ENCODE measurements around the gene YIPF6. TPM values are rescaled to one million over a fixed set of nuclear protein-coding genes. Genes with fewer than 3 reads are reported as not detected.
A peak's percentile ranks its signal among the peaks of the same experiment; 100 is the strongest.

The YIPF6 gene, protein sequence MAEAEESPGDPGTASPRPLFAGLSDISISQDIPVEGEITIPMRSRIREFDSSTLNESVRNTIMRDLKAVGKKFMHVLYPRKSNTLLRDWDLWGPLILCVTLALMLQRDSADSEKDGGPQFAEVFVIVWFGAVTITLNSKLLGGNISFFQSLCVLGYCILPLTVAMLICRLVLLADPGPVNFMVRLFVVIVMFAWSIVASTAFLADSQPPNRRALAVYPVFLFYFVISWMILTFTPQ
- 61.3 TPM for total RNA-seq (2021; ENCODE audit: unreplicated experiment)
- 34.7 TPM for polyA plus RNA-seq (2012; ENCODE audit: insufficient read length)
- Bru-seq, nascent RNA: percentile 89 among the genes with signal in this experiment
- percentile 94 among the genes with signal in this experiment for BruChase-seq, experiment 1, labeled RNA remaining after a 2-hour chase
- BruChase-seq, experiment 2, labeled RNA remaining after a 6-hour chase: percentile 96 among the genes with signal in this experiment
- long read RNA-seq, full-length matches to known transcripts: 81 of 99 reads
- long read RNA-seq, partial matches to known transcripts: 3 of 99 reads
- long read RNA-seq, other reads (novel, unspliced or antisense): 15 of 99 reads

DNA sequence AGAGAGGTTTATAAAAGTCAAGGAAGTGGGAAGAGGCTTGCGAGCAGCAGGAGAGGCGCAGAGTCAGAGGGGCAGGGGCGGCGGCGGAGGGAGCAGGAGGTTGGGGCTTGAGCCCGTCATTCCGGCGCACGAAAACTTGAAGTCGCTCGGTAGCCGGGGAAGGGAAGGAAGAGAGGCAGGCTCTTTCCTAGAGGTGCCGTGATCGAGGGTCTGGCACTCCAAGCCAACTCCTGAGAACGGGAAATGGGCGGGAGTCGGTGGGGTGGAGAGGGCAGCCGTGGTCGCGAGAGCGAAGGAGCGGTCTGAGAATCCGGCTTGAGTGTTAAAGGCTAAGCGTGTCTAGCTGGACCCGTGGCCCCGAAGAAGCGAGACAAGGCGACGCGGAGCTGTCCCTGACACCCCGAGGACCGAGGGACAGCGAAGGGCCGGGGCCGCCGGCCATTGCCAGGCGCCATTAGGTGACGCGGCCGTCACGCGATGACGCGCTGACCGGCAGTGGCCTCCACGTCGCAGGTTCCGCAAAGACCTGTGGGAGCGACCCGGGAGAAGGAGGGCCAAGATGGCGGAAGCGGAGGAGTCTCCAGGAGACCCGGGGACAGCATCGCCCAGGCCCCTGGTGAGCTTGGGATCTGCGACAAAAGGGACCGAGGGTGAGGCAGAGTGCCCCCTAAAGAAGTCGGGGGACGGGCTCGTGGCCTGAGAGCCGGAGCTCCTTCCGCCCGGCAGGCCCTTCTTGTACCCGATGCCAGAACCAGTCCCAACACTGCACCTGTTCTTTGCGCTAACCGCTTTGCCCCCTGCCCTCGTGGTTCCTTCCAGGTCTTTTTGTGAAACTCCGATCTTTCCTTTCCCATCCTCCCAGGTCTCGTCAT, at the start of gene YIPF6:
TSS of gene YIPF6 (plus strand) at position 544 of the 872 bp plus-strand sequence. CDS start at position 560, 16 bp downstream.
- peak within 1 kb of the TSS; percentile 81 to 83 for H3K4me3 ChIP-seq (ENCODE audit: low read depth in 2 of 2, low read length in 2 of 2)
- peak; percentile 75; the same call in 1 of the 2 replicates for TF ChIP-seq SIN3A (IDR thresholded peaks at IDR 0.05; ENCODE audit: borderline replicate concordance, insufficient read depth, low read depth, low read length)
- TF ChIP-seq, protein P1, sequence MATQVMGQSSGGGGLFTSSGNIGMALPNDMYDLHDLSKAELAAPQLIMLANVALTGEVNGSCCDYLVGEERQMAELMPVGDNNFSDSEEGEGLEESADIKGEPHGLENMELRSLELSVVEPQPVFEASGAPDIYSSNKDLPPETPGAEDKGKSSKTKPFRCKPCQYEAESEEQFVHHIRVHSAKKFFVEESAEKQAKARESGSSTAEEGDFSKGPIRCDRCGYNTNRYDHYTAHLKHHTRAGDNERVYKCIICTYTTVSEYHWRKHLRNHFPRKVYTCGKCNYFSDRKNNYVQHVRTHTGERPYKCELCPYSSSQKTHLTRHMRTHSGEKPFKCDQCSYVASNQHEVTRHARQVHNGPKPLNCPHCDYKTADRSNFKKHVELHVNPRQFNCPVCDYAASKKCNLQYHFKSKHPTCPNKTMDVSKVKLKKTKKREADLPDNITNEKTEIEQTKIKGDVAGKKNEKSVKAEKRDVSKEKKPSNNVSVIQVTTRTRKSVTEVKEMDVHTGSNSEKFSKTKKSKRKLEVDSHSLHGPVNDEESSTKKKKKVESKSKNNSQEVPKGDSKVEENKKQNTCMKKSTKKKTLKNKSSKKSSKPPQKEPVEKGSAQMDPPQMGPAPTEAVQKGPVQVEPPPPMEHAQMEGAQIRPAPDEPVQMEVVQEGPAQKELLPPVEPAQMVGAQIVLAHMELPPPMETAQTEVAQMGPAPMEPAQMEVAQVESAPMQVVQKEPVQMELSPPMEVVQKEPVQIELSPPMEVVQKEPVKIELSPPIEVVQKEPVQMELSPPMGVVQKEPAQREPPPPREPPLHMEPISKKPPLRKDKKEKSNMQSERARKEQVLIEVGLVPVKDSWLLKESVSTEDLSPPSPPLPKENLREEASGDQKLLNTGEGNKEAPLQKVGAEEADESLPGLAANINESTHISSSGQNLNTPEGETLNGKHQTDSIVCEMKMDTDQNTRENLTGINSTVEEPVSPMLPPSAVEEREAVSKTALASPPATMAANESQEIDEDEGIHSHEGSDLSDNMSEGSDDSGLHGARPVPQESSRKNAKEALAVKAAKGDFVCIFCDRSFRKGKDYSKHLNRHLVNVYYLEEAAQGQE (IDR thresholded peaks at IDR 0.05; ENCODE audit: insufficient read depth in 1 of 2, low read depth in 2 of 2, low read length in 1 of 2): no peak
- peak; percentile 97 for TF ChIP-seq POLR2AphosphoS5 (IDR thresholded peaks at IDR 0.05; ENCODE audit: low read depth, low read length)
- H3K36me3 ChIP-seq (ENCODE audit: control insufficient read depth, insufficient read depth, low read length): peaks cover 2% of the 10 kb centered on the region
- H3K9me3 ChIP-seq (ENCODE audit: control insufficient read depth, insufficient read depth, low read depth, low read length): no peaks in the 10 kb centered on the region
- no TSS peak for BruUV-seq (replicated peaks)
- intact Hi-C loops (cut with micrococcal nuclease; ENCODE audit: unreplicated experiment) (no loop called here), in situ Hi-C loops (cut with HindIII; ENCODE audit: low pct_unique_long_range_greater_than_20kb, low sequenced_read_pairs) (no loop called here)
- H3K27me3 ChIP-seq (ENCODE audit: control insufficient read depth, insufficient read depth, low read length): no peaks in the 10 kb centered on the region
- no peak for DNase-seq (ENCODE audit: low read depth, low spot score)
- H3K27ac ChIP-seq (ENCODE audit: low read length): peak within 1 kb of the TSS; percentile 90
- CTCF ChIA-PET: interaction anchor here (0.7 kb wide), 2 partner anchors 10 to 302 kb away, joined by 3 read pairs; no protein-coding TSS in a partner anchor
- ATAC-seq: peak; percentile 98
- POLR2A ChIA-PET: interaction anchor here (0.6 to 0.7 kb wide), 2 partner anchors 220 to 300 kb away, joined by 3 to 4 read pairs; no protein-coding TSS in a partner anchor
- peaks cover 4% of the 10 kb centered on the region; the same call in 1 of the 2 replicates for H3K4me1 ChIP-seq (ENCODE audit: control insufficient read depth, insufficient read depth, low read length)

DNA sequence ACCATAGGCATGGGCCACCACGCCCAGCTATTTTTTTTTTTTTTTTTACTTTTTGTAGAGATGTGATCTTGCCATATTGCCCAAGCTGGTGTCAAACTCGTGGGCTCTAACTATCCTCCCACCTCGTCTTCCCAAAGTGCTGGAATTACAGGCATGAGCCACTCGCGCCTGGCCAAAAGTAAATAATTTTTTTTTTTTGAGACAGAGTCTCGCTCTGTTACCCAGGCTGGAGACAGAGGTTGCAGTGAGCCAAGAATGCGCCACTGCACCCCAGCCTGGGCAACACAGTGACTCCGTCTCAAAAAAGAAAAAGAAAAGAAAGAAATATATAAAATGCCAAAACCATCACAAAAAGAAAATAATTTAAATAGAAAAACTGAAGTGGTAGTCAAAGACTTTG, 47.1 kb upstream of the YIPF6 start:
- H3K36me3 ChIP-seq (ENCODE audit: control insufficient read depth, insufficient read depth, low read length): no peaks in the 10 kb centered on the region
- no peaks in the 10 kb centered on the region for H3K27me3 ChIP-seq (ENCODE audit: control insufficient read depth, insufficient read depth, low read length)
- no peak for ATAC-seq
- H3K4me1 ChIP-seq (ENCODE audit: control insufficient read depth, insufficient read depth, low read length): peaks cover 8% of the 10 kb centered on the region
- BruUV-seq (replicated peaks): no TSS peak
- H3K9me3 ChIP-seq (ENCODE audit: control insufficient read depth, insufficient read depth, low read depth, low read length): no peaks in the 10 kb centered on the region
- in situ Hi-C loops (cut with HindIII; ENCODE audit: low pct_unique_long_range_greater_than_20kb, low sequenced_read_pairs) (no loop called here), intact Hi-C loops (cut with micrococcal nuclease; ENCODE audit: unreplicated experiment) (no loop called here)
- DNase-seq (ENCODE audit: low read depth, low spot score): no peak
- H3K4me3 ChIP-seq (ENCODE audit: low read depth in 2 of 2, low read length in 2 of 2): no peak overlapping the region
- TF ChIP-seq, protein P2, sequence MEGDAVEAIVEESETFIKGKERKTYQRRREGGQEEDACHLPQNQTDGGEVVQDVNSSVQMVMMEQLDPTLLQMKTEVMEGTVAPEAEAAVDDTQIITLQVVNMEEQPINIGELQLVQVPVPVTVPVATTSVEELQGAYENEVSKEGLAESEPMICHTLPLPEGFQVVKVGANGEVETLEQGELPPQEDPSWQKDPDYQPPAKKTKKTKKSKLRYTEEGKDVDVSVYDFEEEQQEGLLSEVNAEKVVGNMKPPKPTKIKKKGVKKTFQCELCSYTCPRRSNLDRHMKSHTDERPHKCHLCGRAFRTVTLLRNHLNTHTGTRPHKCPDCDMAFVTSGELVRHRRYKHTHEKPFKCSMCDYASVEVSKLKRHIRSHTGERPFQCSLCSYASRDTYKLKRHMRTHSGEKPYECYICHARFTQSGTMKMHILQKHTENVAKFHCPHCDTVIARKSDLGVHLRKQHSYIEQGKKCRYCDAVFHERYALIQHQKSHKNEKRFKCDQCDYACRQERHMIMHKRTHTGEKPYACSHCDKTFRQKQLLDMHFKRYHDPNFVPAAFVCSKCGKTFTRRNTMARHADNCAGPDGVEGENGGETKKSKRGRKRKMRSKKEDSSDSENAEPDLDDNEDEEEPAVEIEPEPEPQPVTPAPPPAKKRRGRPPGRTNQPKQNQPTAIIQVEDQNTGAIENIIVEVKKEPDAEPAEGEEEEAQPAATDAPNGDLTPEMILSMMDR (IDR thresholded peaks at IDR 0.05): no peak
- TF ChIP-seq POLR2AphosphoS5 (IDR thresholded peaks at IDR 0.05; ENCODE audit: low read depth, low read length) (no peak), TCF7L2 (IDR thresholded peaks at IDR 0.05; ENCODE audit: low read depth, low read length) (no peak), SIN3A (IDR thresholded peaks at IDR 0.05; ENCODE audit: borderline replicate concordance, insufficient read depth, low read depth, low read length) (no peak)
- TF ChIP-seq, protein P1 (IDR thresholded peaks at IDR 0.05; ENCODE audit: insufficient read depth in 1 of 2, low read depth in 2 of 2, low read length in 1 of 2): no peak
- no peak overlapping the region for H3K27ac ChIP-seq (ENCODE audit: low read length)
- CTCF ChIA-PET: no interaction called here
- POLR2A ChIA-PET: no interaction called here
